NCI-H510A treated with DMSO at 0.1 percent for 48 hours (cell line): Measurements from ENCODE around the gene EP300.
A peak's percentile ranks its signal among the peaks of the same experiment; 100 is the strongest.
"Not testable (repeated sequence)": the region's sequence is repeated elsewhere in the genome, so short reads cannot be mapped to it uniquely, and the experiment has no call there.

Experiments
- DNase-seq: peaks from one replicate; lab custom pipeline; 2025; lab: John Stamatoyannopoulos, UW

Gene EP300

DNA sequence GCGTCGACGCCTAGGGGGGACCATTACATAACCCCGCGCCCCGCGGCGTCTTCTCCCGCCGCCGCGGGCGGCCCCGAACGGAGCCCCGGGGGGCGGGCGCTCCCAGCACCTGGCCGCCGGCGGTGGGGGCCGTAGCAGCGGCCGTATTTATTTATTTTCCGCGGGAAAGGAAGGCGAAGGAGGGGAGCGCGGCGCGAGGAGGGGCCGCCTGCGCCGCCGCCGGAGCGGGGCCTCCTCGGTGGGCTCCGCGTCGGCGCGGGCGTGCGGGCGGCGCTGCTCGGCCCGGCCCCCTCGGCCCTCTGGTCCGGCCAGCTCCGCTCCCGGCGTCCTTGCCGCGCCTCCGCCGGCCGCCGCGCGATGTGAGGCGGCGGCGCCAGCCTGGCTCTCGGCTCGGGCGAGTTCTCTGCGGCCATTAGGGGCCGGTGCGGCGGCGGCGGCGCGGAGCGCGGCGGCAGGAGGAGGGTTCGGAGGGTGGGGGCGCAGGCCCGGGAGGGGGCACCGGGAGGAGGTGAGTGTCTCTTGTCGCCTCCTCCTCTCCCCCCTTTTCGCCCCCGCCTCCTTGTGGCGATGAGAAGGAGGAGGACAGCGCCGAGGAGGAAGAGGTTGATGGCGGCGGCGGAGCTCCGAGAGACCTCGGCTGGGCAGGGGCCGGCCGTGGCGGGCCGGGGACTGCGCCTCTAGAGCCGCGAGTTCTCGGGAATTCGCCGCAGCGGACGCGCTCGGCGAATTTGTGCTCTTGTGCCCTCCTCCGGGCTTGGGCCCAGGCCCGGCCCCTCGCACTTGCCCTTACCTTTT, at the start of gene EP300:
Gene EP300, plus strand, starts transcription at position 570 of the 795 bp plus-strand sequence. CDS start 413 bp downstream, outside the sequence.
- DNase-seq = peak; percentile 12

DNA sequence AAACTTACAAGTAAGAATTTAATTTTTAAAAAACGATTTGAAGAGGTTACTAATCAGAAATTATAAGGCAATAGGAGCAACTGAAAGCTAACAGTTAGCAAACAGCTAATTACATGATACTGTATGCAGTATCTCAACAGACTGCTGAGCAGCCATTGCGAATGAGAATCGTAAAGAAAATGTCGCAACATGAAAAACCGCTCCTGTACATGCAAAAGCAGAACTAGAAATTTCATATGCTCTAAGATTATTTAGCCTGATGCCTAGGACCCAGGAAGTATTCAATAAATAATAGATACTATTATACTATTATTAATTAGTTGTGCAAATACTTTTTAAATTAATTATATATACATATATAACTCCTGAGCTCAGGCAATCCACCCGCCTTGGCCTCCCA, 48.7 kb upstream of the EP300 start:
- DNase-seq = no peak

DNA sequence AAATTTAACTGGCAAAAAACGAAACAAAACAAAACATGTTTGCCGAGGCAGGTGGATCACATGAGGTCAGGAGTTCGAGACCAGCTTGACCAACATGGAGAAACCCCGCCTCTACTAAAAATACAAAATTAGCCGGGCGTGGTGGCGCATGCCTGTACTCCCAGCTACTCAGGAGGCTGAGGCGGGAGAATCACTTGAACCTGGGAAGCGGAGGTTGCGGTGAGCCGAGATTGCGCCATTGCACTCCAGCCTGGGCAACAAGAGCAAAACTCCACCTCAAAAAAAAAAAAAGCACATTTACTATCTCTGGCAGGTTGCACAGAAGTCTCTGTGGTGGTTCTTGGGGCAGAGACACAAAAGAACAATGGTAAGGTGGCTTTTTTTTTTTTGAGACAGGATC, 46.8 kb upstream of the EP300 start:
- not testable (repeated sequence) for DNase-seq

DNA sequence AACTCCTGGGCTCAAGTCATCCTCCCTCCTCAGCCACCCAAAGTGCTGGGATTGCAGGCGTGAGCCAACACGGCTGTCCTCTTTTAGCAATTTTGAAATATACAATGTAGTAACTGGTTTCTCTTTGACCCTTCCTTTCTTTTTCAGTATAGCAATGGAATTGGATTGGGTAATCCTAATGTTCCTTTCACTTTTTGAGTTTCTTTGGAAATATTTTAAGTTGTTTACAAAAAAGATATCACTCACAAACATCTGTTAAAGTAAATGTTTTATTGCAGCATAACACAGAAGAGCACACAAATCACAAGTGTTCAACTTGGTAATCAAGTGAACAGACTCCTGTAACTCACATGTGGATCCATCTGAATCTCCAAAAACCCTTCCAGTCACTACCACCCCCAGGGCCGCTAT, 44.6 kb upstream of the EP300 start:
- DNase-seq = no peak

DNA sequence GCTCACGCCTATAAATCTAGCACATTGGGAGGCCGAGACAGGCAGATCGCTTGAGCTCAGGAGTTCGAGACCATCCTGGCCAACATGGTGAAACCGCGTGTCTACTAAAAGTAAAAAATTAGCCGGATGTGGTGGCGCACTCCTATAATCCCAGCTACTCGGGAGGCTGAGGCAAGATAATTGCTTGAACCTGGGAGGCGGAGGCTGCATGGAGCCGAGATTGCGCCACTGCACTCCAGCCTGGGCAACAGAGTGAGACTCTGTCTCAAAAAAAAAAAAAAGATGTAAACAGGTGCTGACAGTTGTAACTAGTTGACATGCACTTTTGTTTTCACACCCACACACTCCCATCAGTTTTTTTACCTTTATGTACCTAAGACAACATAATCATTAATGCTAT, 44.0 kb upstream of the EP300 start:
- not testable (repeated sequence) for DNase-seq

DNA sequence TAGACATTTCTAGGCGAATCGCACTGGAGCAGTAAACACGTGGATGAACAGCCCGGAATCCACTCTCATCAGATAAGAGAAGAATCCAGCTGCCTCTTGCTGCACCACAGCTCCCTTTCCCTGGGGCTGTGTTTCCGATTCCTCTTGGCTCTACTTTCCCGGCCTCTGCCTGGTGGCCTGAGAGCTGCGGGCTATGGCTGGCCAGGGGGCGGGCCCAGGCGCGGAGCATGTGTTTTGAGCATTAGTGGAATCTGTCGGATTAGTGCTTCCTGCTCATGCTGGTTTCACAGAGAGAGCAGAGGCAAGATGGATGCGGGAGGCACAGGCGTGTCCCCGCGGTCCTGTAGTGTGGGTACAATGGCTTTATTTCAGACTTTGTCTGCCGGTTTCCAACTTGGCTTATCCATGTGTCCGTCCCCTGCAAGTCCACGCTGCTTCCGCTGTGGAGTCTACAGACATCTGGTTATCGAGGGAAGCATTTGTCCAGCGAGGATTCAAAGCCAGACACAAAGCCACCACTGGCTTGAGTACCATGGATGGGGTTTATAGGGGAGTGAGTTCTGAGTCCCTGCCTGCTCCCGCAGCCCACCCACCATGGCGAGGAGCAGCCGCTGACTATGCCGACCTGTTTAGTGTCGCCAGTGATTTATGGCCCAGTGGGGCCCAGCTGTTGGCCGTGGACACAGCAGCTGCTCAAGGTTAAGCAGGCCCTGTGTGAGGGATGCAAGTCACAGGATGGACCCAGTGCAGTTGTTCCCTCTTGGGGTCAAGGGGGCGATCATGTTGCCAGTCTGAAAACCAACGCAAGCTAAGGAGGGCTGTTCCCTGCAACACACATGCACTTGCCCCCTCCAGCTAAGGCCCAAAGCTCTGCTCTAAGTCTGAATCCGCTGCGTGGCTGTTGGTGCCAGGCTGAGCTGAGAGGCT, 43.3 kb upstream of the EP300 start:
- no peak for DNase-seq

DNA sequence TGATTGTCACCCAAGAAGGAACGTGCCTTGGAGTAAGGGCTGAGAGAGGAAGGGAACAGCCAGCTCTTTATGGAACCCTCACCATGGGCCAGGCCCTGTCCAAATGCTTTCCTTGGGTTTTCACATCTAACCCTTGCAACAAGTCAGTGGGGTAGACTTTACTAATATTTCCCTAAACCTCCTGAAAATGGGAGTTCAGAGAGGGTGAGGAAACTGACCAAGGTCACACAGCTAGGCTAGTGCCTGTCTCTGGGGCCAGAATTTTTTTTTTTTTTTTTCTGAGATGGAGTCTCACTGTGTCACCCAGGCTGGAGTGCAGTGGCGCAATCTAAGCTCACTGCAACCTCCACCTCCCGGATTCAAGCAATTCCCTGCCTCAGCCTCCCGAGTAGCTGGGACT, 42.6 kb upstream of the EP300 start:
- DNase-seq = not testable (repeated sequence)

DNA sequence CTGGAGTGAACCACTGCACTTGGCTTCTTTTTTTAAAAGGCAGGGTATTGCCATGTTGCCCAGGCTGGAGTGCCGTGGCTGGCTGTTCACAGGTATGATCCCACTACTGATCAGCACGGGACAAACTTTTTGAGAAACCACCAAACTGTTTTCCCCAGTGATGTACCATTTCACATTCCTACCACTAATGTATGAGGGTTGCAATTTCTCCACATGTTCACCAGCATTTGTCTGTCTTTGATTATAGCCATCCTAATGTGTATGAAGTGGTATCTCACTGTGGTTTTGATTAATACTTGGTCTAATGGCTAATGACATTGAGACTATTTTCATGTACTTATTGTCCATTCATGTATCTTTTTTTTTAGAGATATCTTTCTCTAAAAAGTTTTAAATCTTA, 41.5 kb upstream of the EP300 start:
- DNase-seq = no peak

DNA sequence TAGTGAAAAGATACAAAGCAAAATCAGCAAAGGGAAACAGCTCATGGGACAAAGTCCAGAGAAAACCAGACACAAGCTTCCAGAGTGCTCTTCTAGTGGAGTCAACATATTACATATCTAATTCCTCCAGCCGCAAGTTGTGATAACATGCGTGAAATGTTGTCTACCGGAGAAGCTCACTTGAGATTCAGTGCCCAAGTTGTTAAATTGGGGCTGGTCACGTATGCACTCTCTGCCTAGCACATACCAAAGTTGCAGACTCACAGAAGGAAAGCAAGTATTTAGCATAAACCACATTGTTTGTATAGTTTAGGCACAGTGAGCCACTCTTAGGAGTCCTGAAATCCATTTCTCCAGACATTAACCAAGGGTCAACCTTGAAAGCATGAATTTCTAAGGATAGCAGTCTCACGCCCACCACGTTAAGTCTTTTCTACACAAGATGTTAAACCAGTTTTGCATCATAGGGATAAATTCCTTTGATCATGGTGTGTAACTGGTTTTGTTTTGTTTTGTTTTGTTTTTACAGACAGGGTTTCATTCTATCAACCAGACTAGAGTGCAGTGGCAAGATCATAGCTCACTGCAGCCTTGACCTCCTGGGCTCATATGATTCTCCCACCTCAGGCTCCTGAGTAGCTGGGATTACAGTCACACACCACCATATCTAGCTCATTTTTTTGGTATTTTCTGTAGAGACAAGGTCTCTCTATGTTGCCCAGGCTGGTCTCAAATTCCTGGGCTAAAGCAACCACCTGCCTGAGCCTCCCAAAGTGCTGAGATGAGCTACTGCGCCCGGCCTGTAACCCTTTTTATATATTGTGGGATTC, 39.5 kb upstream of the EP300 start:
- no peak for DNase-seq

DNA sequence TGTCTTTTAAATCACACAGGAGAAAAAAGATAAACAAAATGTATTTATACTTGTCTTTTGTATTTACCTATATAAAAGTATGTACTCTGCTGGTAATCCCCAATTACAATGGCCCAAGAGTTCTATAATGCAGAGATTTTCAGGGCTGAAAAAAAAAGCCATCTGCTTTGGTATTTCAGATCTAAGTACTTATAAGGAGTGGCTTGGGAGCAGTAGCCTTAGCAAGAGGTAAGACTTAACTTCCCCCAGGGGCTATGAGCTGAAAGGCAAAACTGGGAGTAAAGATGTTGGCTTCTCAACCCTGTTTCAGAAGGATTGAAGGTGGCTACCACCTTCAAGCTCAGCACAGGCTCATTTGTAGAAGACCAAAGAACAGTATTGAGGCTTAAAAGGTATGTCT, 35.3 kb upstream of the EP300 start:
- no peak for DNase-seq

DNA sequence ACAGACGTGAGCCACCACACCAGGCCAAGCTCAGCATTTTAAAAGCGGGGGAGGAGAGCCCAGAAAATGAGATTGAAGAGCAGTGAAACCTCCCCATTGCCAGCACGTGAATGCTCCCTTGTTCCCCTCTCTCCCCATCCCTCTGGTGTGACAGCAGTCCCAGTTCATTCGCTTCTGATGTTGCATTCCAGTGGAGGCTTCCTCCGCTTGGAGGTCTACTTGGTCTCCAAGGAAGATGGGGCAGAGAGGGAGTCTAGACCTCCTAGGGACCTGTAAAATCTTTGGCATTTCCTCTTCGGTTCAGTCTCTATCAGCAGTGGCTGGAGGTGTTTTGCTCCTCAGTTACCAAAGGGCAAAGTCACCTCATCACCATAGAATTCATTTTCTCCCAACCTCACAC, 30.2 kb upstream of the EP300 start:
- no peak for DNase-seq

DNA sequence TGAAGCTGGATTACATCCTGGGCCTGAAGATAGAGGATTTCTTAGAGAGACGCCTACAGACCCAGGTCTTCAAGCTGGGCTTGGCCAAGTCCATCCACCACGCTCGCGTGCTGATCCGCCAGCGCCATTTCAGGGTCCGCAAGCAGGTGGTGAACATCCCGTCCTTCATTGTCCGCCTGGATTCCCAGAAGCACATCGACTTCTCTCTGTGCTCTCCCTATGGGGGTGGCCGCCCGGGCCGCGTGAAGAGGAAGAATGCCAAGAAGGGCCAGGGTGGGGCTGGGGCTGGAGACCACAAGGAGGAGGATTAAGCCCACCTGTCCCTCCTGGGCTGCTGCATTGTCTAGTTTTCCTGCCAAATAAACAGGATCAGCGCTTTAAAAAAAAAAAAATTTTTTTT, 28.1 kb upstream of the EP300 start:
- not testable (repeated sequence) for DNase-seq

DNA sequence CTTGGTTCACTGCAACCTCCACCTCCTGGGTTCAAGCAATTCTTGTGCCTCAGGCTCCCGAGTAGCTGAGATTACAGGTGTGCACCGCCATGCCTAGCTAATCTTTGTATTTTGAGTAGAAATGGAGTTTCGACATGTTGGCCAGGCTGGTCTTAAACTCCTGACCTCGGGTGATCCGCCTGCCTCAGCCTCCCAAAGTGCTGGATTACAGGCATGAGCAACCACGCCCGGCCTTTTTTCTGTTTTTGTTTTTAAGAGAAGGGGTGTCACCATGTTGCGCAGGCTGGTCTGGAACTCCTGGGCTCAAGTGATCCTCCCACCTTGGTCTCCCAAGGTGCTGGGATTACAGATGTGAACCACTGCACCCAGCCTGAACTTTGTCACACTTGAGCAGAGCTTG, 26.1 kb upstream of the EP300 start:
- not testable (repeated sequence) for DNase-seq

DNA sequence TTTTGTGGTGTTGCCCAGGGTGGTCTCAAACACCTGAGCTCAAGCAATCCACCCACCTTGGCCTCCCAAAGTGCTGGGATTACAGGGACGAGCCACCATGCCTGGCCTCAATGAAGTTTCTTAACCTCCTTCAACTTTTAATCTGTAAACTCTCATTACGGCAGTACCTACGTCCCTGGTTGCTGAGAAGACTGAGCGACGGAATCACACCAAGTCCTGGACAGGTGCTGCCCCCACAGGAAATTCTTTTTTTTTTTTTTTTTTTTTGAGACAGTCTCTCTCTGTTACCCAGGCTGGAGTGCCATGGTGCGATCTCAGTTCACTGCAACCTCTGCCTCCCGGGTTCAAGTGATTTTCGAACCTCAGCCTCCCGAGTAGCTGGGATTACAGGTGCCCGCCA, 24.4 kb upstream of the EP300 start:
- not testable (repeated sequence) for DNase-seq

DNA sequence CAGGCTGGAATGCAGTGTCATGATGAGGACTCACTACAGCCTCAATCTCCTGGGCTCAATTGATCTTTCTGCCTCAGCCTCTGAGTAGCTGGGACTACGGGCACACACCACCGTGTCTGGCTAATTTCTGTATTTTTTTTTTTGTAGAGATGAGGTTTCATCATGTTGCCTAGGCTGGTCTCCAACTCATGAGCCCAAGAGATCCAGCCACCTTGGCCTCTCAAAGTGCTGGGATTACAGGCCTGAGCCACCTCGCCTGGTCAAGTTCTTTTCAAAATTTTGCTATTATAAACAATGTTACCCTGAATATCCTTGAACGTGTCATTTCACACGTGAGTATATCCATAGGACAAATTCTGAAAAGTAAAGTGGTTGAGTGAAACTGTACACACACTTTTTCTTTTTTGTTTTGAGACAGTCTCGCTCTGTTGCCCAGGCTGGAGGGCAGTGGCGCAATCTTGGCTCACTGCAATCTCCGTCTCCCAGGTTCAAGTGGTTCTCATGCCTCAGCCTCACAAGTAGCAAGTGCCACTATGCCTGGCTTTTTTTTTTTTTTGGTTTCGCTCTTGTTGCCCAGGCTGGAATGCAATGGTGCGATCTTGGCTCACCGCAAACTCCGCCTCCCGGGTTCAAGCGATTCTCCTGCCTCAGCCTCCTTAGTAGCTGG, 21.6 kb upstream of the EP300 start:
- DNase-seq = no peak

DNA sequence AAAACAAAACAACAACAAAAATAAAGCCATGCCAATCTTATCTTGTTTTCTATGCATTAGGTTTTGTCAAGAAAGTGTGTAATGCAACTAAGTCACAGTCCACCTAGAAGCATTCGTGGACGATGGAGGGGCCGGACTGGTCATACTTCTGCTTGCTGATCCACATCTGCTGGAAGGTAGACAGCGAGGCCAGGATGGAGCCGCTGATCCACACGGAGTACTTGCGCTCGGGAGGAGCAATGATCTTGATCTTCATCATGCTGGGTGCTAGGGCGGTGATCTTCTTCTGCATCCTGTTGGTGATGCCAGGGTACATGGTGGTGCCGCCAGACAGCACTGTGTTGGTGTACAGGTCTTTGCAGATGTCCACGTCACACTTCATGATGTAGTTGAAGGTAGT, 18.3 kb upstream of the EP300 start:
- no peak for DNase-seq

DNA sequence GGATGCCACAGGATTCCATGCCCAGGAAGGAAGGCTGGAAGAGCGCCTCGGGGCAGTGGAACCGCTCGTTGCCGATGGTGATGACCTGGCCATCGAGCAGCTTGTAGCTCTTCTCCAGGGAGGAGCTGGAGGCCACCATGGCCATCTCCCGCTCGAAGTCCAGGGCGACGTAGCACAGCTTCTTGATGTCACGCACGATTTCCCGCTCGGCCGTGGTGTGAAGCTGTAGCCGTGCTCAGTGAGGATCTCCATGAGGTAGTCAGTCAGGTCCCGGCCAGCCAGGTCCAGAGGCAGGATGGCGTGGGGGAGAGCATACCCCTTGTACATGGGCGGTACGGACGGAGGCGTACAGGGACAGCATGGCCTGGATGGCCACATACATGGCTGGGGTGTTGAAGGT, 17.9 kb upstream of the EP300 start:
- DNase-seq = no peak

DNA sequence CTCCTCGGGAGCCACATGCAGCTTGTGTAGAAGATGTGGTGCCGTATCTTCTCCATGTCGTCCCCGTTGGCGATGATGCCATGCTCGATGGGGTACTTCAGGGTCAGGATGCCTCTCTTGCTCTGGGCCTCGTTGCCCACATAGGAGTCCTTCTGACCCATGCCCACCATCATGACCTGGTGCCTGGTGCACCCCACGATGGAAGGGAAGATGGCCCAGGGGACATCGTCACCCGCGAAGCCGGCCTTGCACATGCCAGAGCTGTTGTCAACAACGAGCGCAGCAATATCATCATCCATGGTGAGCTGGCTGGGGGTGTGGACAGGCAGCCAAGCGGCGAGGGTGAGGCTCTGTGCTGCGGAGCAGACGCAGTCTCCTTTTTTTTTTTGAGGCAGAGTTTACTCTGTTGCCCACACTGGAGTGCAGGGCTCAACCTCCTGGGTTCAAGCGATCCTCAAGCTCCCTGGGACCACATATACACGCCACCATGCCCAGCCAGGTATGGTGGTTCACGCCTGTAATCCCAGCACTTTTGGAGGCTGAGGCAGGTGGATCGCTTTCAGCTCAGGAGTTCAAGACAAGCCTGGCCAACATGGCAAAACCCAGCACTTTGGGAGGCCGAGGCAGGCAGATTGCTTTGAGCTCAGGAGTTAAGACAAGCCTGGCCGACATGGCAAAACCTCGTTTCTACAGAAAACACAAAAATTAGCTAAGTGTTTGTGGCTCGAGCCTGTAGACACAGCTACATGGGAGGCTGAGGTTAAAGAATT, 17.3 kb upstream of the EP300 start:
- no peak for DNase-seq

DNA sequence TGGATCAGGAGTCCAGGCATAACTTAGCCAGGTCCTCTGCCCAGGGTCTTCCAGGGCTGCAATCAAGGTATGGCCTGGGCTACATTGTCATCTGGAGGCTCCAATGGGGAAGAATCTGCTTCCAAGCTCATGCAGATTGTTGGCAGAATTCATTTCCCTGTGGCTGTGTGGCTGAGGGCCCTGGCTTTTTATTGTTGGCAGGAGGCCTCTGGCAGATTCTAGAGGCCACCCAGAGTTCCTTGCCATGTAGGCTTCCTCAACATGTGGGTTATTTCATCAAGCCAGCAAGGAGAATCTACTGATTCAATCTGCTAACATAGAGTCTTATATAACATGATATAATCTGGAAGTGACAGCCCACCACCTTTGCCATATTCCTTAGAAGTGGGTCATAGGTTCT, 16.4 kb upstream of the EP300 start:
- DNase-seq = no peak

DNA sequence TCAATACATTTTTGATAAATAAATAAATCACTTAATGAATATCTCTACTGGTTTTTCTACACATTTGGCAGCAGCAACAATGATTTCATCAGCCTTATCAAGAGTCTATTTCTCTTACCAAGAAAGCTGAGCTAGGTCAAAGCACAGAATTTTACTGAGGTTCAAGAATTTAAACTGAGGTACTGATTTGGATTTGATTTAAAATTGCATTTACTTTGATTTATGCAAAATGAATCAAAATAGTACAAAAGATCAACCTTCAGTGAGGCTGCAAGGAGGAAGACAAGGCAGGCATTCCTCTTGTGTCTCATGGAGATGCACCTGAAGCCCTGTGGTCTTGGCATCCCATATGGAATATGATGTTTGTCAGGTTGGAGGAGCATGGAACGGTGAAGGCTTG, 15.5 kb upstream of the EP300 start:
- DNase-seq = no peak

DNA sequence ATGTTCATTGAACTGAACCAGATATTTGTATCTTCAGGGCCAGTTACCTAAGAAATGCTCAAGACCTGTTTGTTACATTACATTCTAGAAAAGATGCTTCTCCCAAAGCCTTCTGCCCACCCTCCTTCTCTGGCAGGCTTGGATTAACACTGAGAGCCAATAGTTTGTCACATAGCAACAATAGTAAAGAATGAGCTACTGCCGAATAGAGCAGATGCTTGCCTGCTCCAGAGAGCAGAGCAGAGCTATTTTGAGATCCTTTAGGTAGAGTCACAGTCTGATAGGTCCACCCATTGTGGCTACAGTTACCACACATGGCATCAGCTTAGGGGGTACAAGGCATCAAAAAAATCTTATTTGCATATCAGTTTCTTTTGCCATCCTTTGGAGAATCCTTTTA, 13.5 kb upstream of the EP300 start:
- no peak for DNase-seq
